Osteocyte (in vitro differentiated cells): ENCODE results near the gene DYNC1LI1. TPM values are rescaled to one million over a fixed set of nuclear protein-coding genes. Genes with fewer than 3 reads are reported as not detected.
A peak's percentile ranks its signal among the peaks of the same experiment; 100 is the strongest.

Experiments
- DNase-seq: peaks from one replicate; pipeline ENCODE4 v3.0.0; 2021; ENCODE audit warnings: mixed read lengths; ENCODE audit not compliant: unreplicated experiment; ENCODE audit errors: extremely low spot score
- H3K27ac Mint-ChIP-seq: one replicate; pipeline ENCODE4 v1.8.0; 2021; ENCODE audit warnings: mild to moderate bottlenecking, mixed read lengths; ENCODE audit not compliant: unreplicated experiment
- H3K27me3 Mint-ChIP-seq: one replicate; pipeline ENCODE4 v1.8.0; 2021; ENCODE audit warnings: mixed read lengths; ENCODE audit not compliant: unreplicated experiment
- H3K36me3 Mint-ChIP-seq: one replicate; pipeline ENCODE4 v1.8.0; 2021; ENCODE audit warnings: mixed read lengths; ENCODE audit not compliant: unreplicated experiment
- H3K4me1 Mint-ChIP-seq: one replicate; pipeline ENCODE4 v1.8.0; 2021; ENCODE audit warnings: mixed read lengths; ENCODE audit not compliant: unreplicated experiment
- H3K4me3 Mint-ChIP-seq: one replicate; pipeline ENCODE4 v1.8.0; 2021; ENCODE audit warnings: mild to moderate bottlenecking, moderate library complexity, mixed read lengths; ENCODE audit not compliant: unreplicated experiment
- H3K9me3 Mint-ChIP-seq: one replicate; pipeline ENCODE4 v1.8.0; 2021; ENCODE audit warnings: mixed read lengths; ENCODE audit not compliant: unreplicated experiment
- CTCF ChIP-seq: fragments of 200-600 bp; sonication (generic); IDR thresholded peaks from 2 replicates; pipeline ENCODE4 v1.5.0; 2021; ENCODE audit warnings: antibody characterized with exemption, mild to moderate bottlenecking, moderate library complexity
- long read RNA-seq: library from polyadenylated mRNA; unstranded; transcript quantifications from one replicate; pipeline ENCODE4 v2.0.0, GENCODE V29; 2021
- total RNA-seq: library from RNA; stranded (reverse); gene quantifications from 2 replicates; pipeline ENCODE4 v1.2.1, GENCODE V29; 2021

The DYNC1LI1 gene
- total RNA-seq, result 58.8 and 64.3 TPM in 2 replicates
- long read RNA-seq, transcript DYNC1LI1-201 (13 exons, 2,504 nt), result major isoform, 533 of 574 reads
- long read RNA-seq, partial matches to known transcripts, result 11 of 574 reads
- long read RNA-seq, other reads (novel, unspliced or antisense), result 27 of 574 reads

GRCh38 chr3:32570421-32571191, at the start of gene DYNC1LI1:
TSS of gene DYNC1LI1 (minus strand) at chr3:32570858. CDS start at chr3:32570770, 88 bp downstream.
- Mint-ChIP-seq H3K4me1 (peaks cover 34% of the 10 kb centered on the region), H3K27ac (peak within 1 kb of the TSS; percentile 96), H3K4me3 (peak within 1 kb of the TSS; percentile 89), H3K9me3 (no peaks in the 10 kb centered on the region), H3K36me3 (peaks cover 3% of the 10 kb centered on the region), H3K27me3 (no peaks in the 10 kb centered on the region)
- DNase-seq, result peak; percentile 99
- no peak for TF ChIP-seq CTCF

GRCh38 chr3:32619395-32619794, 48.7 kb upstream of the DYNC1LI1 start:
- TF ChIP-seq CTCF, result no peak
- peaks cover 17% of the 10 kb centered on the region for H3K9me3 Mint-ChIP-seq

GRCh38 chr3:32616267-32616962, 45.8 kb upstream of the DYNC1LI1 start:
- H3K36me3 Mint-ChIP-seq, result peaks cover 2% of the 10 kb centered on the region
- H3K27me3 Mint-ChIP-seq, result no peaks in the 10 kb centered on the region
- H3K4me1 Mint-ChIP-seq, result peaks cover 18% of the 10 kb centered on the region
- DNase-seq, result no peak
- no peak overlapping the region for H3K27ac Mint-ChIP-seq
- H3K4me3 Mint-ChIP-seq, result no peak overlapping the region
- TF ChIP-seq CTCF, result no peak
- H3K9me3 Mint-ChIP-seq, result peaks cover 17% of the 10 kb centered on the region

More at GRCh38 chr3:32619395-32619794, 48.7 kb upstream of the DYNC1LI1 start:
- Mint-ChIP-seq H3K27me3 (peaks cover 7% of the 10 kb centered on the region), H3K4me1 (peaks cover 7% of the 10 kb centered on the region), H3K36me3 (peaks cover 2% of the 10 kb centered on the region), H3K27ac (no peak overlapping the region), H3K4me3 (no peak overlapping the region)
- DNase-seq, result no peak

GRCh38 chr3:32614956-32615355, 44.3 kb upstream of the DYNC1LI1 start:
- no peak for TF ChIP-seq CTCF
- DNase-seq, result peak; percentile 2
- peaks cover 18% of the 10 kb centered on the region for H3K4me1 Mint-ChIP-seq
- H3K36me3 Mint-ChIP-seq, result peaks cover 2% of the 10 kb centered on the region
- H3K4me3 Mint-ChIP-seq, result no peak overlapping the region
- peak overlapping the region; percentile 50 for H3K27ac Mint-ChIP-seq
- peaks cover 10% of the 10 kb centered on the region for H3K9me3 Mint-ChIP-seq
- H3K27me3 Mint-ChIP-seq, result no peaks in the 10 kb centered on the region

- Mint-ChIP-seq H3K4me1 (peaks cover 18% of the 10 kb centered on the region), H3K4me3 (no peak overlapping the region), H3K9me3 (no peaks in the 10 kb centered on the region), H3K27ac (no peak overlapping the region), H3K36me3 (no peaks in the 10 kb centered on the region), H3K27me3 (no peaks in the 10 kb centered on the region)
- DNase-seq, result no peak
- no peak for TF ChIP-seq CTCF
Observed at GRCh38 chr3:32613183-32613582, 42.5 kb upstream of the DYNC1LI1 start.
